ENCODE measurements around the gene ZNF22.
"Not testable (repeated sequence)": the region's sequence is repeated elsewhere in the genome, so short reads cannot be mapped to it uniquely, and the experiment has no call there.

The ZNF22 gene

DNA sequence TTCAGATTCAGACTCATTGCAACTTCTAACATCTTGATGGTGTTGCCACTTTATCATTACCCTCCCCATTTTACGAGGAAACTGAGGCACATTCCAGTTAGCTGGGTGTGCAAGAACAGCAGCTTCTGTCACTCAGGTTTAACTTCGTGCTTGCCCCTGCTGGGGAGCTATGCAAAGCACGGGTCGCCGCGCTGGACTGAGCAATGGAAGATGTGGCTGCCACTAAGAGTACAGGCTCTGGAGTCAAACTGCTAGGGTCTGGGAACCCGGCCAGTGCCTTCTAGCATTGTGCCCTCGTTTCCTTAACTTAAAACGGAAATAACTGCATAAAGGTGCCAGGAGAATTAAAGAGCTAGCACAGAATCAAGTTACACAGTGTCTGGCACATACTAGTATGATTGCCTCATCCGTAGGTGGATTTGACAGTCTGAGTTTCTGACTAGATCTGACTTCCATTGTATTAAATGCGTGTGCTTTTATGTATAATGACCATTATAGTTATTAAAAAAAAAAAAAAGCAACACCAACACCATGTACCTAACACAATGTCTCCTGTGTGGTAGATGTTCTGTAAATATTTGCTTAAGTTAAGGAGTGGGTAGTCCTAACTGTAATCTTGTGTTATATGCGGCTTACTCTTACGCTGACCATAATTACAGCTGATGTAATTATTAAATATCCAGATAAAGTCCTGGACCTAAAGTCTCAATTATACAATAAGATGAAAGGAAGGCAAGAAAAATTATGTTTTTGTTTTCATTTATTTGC is 842 bp downstream of the ZNF22 start:
- Mint-ChIP-seq H3K4me3 (peak overlapping the region; percentile 89), H3K4me1 (ENCODE audit: low read depth) (peaks cover 33% of the 10 kb centered on the region), H3K9me3 (peaks cover 22% of the 10 kb centered on the region), H3K36me3 (ENCODE audit: low read depth) (peaks cover 48% of the 10 kb centered on the region), H3K27ac (peak overlapping the region; percentile 88), H3K27me3 (no peaks in the 10 kb centered on the region)

- Mint-ChIP-seq H3K4me3 (no peak overlapping the region), H3K9me3 (peaks cover 22% of the 10 kb centered on the region), H3K27me3 (no peaks in the 10 kb centered on the region), H3K36me3 (ENCODE audit: low read depth) (peaks cover 48% of the 10 kb centered on the region), H3K4me1 (ENCODE audit: low read depth) (peaks cover 33% of the 10 kb centered on the region), H3K27ac (no peak overlapping the region)
Observed at GRCh38 chr10:45003432-45004000, 2.8 kb downstream of the ZNF22 start.

GRCh38 chr10:45004661-45005060 is 3.9 kb downstream of the ZNF22 start:
- H3K4me3 Mint-ChIP-seq: no peak overlapping the region
- no peaks in the 10 kb centered on the region for H3K27me3 Mint-ChIP-seq
- no peak overlapping the region for H3K27ac Mint-ChIP-seq
- peaks cover 31% of the 10 kb centered on the region for H3K4me1 Mint-ChIP-seq (ENCODE audit: low read depth)
- H3K9me3 Mint-ChIP-seq: peaks cover 22% of the 10 kb centered on the region
- H3K36me3 Mint-ChIP-seq (ENCODE audit: low read depth): peaks cover 48% of the 10 kb centered on the region

- Mint-ChIP-seq H3K4me3 (no peak overlapping the region), H3K36me3 (ENCODE audit: low read depth) (peaks cover 48% of the 10 kb centered on the region), H3K27me3 (no peaks in the 10 kb centered on the region), H3K4me1 (ENCODE audit: low read depth) (peaks cover 25% of the 10 kb centered on the region), H3K9me3 (peaks cover 22% of the 10 kb centered on the region), H3K27ac (no peak overlapping the region)
Observed at GRCh38 chr10:45005284-45005683, 4.6 kb downstream of the ZNF22 start.

DNA sequence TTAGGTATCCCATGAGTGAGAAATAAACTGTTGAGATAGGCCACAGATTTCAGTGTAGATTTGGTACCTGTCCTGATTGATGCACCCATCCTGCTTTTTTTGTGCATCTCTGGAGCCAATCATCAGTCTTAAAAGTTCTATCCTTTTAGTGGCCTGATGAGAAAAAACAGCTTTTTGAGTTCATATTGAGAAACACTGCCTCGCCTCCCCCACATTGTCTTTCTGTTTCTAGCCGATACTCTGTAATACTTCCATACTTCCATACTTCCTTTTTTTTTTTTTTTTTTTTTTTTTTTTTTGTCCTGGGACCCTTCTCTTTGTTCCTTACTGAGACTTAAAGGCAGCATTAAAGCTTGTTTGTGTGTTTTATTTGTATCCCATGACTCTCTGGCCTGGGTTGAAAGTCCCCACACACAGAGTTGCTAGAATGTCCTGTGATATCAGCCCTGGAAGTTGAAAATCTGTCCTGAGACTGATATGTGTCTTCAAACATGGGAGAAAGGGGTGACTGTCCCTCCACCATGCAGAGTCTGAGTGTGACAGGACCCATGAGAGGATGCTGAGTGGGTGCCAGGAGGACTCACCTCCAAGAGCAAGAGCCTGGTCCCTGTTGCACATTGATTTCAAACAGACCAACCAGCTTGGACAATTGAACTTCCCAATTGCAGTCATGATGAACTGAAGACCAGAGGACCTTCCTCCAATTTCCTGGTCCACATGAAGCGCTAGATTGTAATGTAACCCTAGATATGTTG is 5.7 kb downstream of the ZNF22 start:
- H3K36me3 Mint-ChIP-seq (ENCODE audit: low read depth): peaks cover 47% of the 10 kb centered on the region
- peaks cover 22% of the 10 kb centered on the region for H3K9me3 Mint-ChIP-seq
- H3K4me1 Mint-ChIP-seq (ENCODE audit: low read depth): peaks cover 18% of the 10 kb centered on the region
- no peaks in the 10 kb centered on the region for H3K27me3 Mint-ChIP-seq
- no peak overlapping the region for H3K27ac Mint-ChIP-seq
- H3K4me3 Mint-ChIP-seq: no peak overlapping the region

- Mint-ChIP-seq H3K4me1 (ENCODE audit: low read depth) (peaks cover 3% of the 10 kb centered on the region), H3K27me3 (no peaks in the 10 kb centered on the region)
Observed at GRCh38 chr10:45008524-45009161, 7.9 kb downstream of the ZNF22 start.

DNA sequence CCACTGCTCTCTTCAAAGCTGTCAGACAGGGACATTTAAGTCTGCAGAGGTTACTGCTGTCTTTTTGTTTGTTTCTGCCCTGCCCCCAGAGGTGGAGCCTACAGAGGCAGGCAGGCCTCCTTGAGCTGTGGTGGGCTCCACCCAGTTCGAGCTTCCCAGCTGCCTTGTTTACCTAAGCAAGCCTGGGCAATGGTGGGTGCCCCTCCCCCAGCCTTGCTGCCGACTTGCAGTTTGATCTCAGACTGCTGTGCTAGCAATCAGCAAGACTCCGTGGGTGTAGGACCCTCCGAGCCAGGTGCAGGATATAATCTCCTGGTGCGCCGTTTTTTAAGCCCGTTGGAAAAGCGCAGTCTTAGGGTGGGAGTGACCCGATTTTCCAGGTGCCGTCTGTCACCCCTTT is 13.8 kb downstream of the ZNF22 start:
- not testable (repeated sequence) for H3K27me3 Mint-ChIP-seq; H3K27ac Mint-ChIP-seq; H3K36me3 Mint-ChIP-seq (ENCODE audit: low read depth); H3K4me1 Mint-ChIP-seq (ENCODE audit: low read depth); H3K4me3 Mint-ChIP-seq; H3K9me3 Mint-ChIP-seq

More at GRCh38 chr10:45008524-45009161, 7.9 kb downstream of the ZNF22 start:
- peaks cover 26% of the 10 kb centered on the region for H3K36me3 Mint-ChIP-seq (ENCODE audit: low read depth)
- H3K27ac Mint-ChIP-seq: no peak overlapping the region
- H3K9me3 Mint-ChIP-seq: peaks cover 12% of the 10 kb centered on the region
- H3K4me3 Mint-ChIP-seq: no peak overlapping the region

GRCh38 chr10:45015590-45015989 is 14.9 kb downstream of the ZNF22 start:
- H3K36me3 Mint-ChIP-seq (ENCODE audit: low read depth): no peaks in the 10 kb centered on the region
- no peak overlapping the region for H3K27ac Mint-ChIP-seq
- no peaks in the 10 kb centered on the region for H3K4me1 Mint-ChIP-seq (ENCODE audit: low read depth)
- H3K4me3 Mint-ChIP-seq: no peak overlapping the region
- H3K27me3 Mint-ChIP-seq: no peaks in the 10 kb centered on the region
- H3K9me3 Mint-ChIP-seq: no peaks in the 10 kb centered on the region

DNA sequence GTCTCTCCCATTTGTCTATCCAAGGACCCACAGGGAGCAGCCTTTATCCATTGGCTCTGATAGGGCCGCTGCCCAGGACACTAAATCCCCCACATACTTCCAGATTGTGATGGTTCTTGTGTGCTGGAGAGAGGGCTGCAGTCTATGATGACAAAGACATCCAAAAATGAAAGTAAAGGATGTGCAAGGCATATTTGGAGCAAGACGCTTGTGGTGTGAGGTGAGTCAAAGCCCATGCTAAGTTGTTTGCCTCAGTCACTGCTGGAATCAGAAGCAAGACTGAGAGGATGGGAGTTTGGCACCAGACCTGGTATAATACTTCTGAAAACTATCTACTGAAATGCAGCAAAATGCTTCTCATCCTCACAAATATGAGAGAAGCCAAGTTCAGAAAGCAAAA is 22.7 kb downstream of the ZNF22 start:
- Mint-ChIP-seq H3K4me1 (ENCODE audit: low read depth) (no peaks in the 10 kb centered on the region), H3K27me3 (peaks cover 3% of the 10 kb centered on the region), H3K4me3 (no peak overlapping the region), H3K27ac (no peak overlapping the region), H3K9me3 (peaks cover 14% of the 10 kb centered on the region), H3K36me3 (ENCODE audit: low read depth) (no peaks in the 10 kb centered on the region)

DNA sequence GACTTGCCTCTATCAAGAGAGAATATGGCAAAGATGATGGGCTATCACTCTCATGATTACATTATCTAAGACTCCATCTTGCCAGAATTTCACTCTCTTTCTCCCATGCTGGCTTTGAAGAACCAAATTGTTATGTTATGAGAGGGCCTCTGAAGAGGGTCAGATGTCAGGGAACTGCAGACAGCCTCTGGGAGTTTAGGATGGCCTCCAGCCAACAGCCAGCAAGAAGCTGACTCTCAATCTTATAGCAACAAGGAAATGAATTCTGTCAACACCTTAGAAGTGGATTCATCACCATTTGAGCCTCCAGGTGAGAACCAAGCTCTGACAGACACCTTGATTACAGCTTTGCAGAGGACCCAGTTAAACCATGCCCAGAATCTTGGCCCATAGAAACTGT is 33.6 kb downstream of the ZNF22 start:
- no peak overlapping the region for H3K27ac Mint-ChIP-seq
- H3K4me3 Mint-ChIP-seq: no peak overlapping the region
- peaks cover 28% of the 10 kb centered on the region for H3K9me3 Mint-ChIP-seq
- H3K4me1 Mint-ChIP-seq (ENCODE audit: low read depth): no peaks in the 10 kb centered on the region
- H3K36me3 Mint-ChIP-seq (ENCODE audit: low read depth): peaks cover 12% of the 10 kb centered on the region
- peaks cover 14% of the 10 kb centered on the region for H3K27me3 Mint-ChIP-seq

- Mint-ChIP-seq H3K9me3 (peaks cover 19% of the 10 kb centered on the region), H3K27me3 (peaks cover 14% of the 10 kb centered on the region), H3K27ac (no peak overlapping the region), H3K36me3 (ENCODE audit: low read depth) (peaks cover 12% of the 10 kb centered on the region), H3K4me3 (no peak overlapping the region), H3K4me1 (ENCODE audit: low read depth) (no peaks in the 10 kb centered on the region)
Observed at GRCh38 chr10:45035673-45036072, 35.0 kb downstream of the ZNF22 start.

- H3K27ac Mint-ChIP-seq: no peak overlapping the region
- no peaks in the 10 kb centered on the region for H3K4me1 Mint-ChIP-seq (ENCODE audit: low read depth)
- H3K4me3 Mint-ChIP-seq: no peak overlapping the region
- H3K36me3 Mint-ChIP-seq (ENCODE audit: low read depth): no peaks in the 10 kb centered on the region
- H3K9me3 Mint-ChIP-seq: peaks cover 5% of the 10 kb centered on the region
- peaks cover 11% of the 10 kb centered on the region for H3K27me3 Mint-ChIP-seq
Observed at GRCh38 chr10:45040921-45041542, 40.3 kb downstream of the ZNF22 start.

- Mint-ChIP-seq H3K27ac (no peak overlapping the region), H3K36me3 (ENCODE audit: low read depth) (no peaks in the 10 kb centered on the region), H3K4me3 (no peak overlapping the region), H3K27me3 (peaks cover 4% of the 10 kb centered on the region), H3K4me1 (ENCODE audit: low read depth) (no peaks in the 10 kb centered on the region), H3K9me3 (peaks cover 4% of the 10 kb centered on the region)
Observed at GRCh38 chr10:45044290-45044689, 43.6 kb downstream of the ZNF22 start.

GRCh38 chr10:45050551-45051235 is 50.0 kb downstream of the ZNF22 start:
- H3K4me1 Mint-ChIP-seq (ENCODE audit: low read depth): no peaks in the 10 kb centered on the region
- peaks cover 7% of the 10 kb centered on the region for H3K27me3 Mint-ChIP-seq
- no peaks in the 10 kb centered on the region for H3K36me3 Mint-ChIP-seq (ENCODE audit: low read depth)
- no peak overlapping the region for H3K4me3 Mint-ChIP-seq
- H3K9me3 Mint-ChIP-seq: peaks cover 8% of the 10 kb centered on the region
- H3K27ac Mint-ChIP-seq: no peak overlapping the region

All from stimulated activated naive CD8-positive, alpha-beta T cell treated with anti-CD3 and anti-CD28 coated beads, Interleukin-15, Interleukin-2, amounts not matched to agents 100 ng/mL and 50 ng/mL, for 24 hours (primary cell).